HG02970 (cell line): ENCODE results near the gene HELT.

ENCODE experiments used
- ATAC-seq: cut with Tn5 transposase; IDR thresholded peaks from one replicate; pipeline ENCODE4 v1.9.1; 2021; ENCODE audit warnings: mild to moderate bottlenecking, moderate library complexity, moderate number of reproducible peaks; ENCODE audit not compliant: unreplicated experiment, low FRiP score

Gene HELT

GRCh38 chr4:185003596-185004351 is 14.5 kb upstream of the HELT start:
- ATAC-seq = no peak

GRCh38 chr4:185004562-185005218 is 13.6 kb upstream of the HELT start:
- ATAC-seq = peak; percentile 15

DNA sequence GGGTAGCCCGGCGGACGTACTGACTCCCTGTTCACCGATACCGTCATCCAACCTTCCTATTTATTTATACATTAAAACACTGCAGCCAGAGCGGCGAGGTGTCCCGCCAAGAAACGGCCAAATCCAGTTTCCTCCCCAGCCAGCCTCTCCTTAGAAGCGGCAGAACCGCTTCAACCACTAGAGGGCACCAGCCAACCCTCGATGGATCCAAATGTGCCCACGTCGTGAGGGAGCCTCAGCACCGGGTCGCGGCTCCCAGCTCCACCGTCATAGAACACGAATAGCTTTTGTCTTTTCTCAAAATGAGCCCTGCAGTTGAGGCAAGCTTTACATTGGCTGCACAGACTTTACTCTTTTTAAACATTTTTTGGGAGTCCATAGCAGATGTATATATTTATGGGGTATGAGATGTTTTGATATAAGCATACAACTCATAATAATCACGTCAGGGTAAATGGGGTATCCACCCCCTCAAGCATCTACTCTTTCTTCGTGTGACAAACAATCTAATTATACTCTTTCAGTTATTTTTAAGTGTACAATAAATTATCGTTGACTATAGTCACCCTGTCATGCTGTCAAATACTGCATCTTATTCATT is 13.0 kb upstream of the HELT start:
- peak; percentile 75 for ATAC-seq

- no peak for ATAC-seq
Measured at GRCh38 chr4:185011408-185011807, 6.9 kb upstream of the HELT start.

- ATAC-seq = no peak
Measured at GRCh38 chr4:185013417-185014125, 4.7 kb upstream of the HELT start.

DNA sequence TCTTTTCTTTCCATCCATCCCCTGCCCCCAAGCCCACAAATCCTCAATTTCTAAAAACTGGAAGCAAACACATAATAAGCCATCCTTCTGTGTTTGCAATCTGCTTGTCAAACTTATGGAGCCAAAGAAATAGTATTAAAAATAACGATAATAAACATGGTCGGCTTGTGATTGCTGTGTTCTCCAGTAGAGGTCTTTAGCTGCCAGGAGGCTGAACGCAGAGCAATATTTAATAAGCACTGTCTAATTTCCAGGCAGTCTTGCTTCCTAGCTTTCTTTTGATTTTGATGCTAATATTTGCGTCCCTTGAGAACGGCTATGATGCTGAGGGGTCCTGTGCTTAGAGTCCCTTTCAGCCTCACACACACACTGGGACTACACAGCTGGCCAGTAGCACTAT is 3.2 kb upstream of the HELT start:
- ATAC-seq = no peak

DNA sequence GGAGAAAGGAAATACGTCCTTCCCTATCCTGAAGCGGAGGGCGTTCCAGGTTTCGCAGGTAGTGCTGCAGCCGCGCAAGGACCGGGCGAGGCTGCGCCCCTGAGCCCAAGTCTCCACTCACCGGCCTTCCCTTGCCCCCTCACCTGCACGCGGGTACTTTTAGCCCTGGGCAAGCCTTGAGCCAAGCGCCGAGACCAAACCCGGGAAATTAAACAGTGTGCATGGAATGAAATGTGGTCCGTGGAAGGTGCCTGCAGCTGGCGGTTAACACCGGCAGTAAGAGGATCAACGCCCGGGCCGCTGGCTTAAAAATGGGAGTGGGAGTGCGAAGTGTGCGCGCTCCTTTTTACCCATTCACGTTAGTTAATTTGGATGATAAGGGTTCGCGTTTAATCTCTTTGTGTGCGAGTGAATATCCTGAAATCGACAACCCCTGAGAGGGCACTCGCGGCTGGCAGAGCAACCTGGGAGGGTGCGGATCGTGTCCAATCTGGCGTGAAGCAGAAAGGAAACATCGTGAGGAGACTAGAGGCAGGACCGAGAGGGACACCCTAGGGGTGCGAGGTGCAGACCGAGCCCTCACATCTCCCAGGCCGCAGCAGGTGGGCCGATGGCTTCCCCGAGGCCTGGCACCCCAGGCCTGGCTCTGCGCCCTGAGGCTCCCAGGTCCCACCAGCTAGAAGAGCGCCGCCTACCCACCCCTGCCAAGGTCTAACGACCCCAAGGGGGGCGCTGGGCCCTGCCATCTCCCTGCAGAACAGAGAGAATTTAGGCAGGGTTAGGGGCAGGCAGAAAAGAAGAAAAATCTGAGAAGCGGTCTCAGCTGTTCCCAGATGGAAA is 2.0 kb upstream of the HELT start:
- no peak for ATAC-seq

DNA sequence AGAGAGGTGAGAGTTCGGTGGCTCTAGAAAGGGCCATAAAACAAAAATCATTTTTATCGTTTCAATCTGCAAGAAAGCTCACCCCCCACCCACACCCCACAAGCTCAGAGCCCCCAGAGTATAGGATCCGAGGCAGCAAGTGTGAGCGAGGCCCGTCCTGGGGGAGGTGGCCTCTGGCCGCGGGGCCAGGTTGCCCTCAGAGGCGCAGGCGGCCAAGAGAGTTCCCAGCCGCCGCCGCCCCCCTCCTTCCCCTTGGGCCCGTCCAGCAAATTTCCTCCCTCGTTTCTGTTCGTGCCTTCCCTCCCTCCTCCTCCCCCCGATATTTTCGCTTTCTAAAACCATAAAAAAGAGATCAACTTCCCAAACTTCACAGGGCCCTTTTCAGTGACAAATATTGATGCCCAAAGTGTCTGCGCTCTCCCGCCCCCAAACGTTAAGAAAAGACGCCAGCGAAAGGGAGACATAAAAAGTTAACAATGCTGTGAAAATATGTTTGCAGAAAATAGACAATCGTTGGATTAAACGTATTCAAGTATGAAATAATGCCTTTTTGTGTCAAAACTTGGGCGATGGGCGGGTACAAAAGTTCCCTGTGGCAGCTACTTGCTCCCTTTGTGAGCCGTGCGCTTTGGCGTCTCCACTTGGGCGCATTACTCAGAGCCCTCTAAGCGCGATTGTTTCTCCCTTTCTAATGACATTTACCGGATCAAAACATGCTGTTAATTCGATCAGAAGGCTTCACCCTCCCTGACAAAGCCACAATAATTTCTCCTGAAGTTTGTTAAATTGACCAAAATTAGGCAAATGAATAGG is 1.1 kb upstream of the HELT start:
- no peak for ATAC-seq

DNA sequence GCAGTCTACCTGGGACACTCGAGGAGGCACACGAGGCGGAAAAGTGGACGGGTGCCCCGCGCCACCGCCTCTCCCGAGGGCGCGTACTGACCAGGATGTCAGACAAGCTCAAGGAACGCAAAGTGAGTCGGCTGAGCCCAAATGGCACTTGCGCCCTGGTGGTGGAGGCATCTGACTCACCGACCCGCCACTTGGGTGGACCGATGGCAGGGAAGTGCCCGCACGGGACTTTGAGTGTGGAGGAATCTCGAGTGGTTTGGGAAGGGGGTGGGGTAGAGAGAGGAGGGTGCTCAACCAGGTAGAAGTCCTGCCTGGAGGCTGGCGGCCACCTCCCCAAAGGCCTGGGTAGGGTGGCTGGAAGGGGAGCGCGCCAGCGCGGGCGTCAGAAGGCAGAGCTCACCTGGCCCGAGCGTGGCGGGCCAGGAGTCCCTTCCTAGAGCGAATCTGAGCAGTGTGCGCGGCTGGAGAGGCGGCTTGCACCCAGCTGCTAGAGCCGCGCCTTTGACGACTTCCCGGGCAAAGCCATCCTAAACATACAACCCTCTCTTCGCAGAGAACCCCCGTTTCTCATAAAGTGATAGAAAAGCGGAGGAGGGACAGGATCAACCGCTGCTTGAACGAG is 655 bp downstream of the HELT start:
- no peak for ATAC-seq

DNA sequence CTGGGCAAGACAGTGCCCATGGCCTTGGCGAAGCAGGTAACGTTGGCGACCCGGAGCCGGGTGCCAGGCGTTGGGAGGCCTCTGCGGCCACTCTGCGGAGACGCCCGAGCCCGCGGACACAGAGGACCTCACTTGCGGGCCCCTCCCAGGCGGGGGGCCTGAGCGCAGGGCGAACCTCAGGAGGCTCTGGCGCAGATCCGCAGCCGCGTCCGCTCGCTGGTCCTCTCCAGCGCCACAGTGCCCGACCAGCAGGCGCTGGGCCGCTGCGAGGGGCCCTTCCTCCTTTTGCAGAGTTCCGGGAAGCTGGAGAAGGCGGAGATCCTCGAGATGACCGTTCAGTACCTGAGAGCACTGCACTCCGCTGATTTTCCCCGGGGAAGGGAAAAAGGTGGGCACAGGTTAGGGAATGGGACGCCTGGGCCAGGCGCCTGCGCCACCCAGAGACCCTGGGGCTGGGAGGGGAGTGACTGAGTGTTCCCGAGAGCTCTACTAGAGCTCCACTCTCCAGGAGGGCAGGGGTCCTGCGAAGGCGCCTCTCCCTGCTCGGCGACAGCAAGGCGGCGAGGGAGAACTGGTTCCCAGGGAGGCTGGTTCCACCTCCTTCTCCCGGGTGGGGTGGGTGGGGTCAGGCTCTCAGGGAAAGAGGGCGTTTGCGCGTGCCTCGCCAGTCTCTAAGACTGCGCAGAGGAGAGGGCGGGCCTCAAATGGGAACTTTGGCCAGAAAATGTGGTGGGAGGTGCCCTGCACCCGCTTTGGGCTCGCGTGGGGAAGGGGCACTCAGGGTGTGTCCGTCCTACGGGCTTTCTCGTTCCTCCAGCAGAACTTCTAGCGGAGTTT is 1.4 kb downstream of the HELT start:
- ATAC-seq = no peak

DNA sequence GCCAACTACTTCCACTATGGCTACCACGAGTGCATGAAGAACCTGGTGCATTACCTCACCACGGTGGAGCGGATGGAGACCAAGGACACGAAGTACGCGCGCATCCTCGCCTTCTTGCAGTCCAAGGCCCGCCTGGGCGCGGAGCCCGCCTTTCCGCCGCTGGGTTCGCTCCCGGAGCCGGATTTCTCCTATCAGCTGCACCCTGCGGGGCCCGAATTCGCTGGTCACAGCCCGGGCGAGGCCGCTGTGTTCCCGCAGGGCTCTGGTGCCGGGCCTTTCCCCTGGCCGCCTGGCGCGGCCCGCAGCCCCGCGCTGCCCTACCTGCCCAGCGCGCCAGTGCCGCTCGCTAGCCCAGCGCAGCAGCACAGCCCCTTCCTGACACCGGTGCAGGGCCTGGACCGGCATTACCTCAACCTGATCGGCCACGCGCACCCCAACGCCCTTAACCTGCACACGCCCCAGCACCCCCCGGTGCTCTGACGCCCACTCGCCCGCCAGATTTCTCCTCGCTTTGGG is 2.1 kb downstream of the HELT start:
- ATAC-seq = no peak

GRCh38 chr4:185020863-185021761 is 2.8 kb downstream of the HELT start:
- no peak for ATAC-seq

DNA sequence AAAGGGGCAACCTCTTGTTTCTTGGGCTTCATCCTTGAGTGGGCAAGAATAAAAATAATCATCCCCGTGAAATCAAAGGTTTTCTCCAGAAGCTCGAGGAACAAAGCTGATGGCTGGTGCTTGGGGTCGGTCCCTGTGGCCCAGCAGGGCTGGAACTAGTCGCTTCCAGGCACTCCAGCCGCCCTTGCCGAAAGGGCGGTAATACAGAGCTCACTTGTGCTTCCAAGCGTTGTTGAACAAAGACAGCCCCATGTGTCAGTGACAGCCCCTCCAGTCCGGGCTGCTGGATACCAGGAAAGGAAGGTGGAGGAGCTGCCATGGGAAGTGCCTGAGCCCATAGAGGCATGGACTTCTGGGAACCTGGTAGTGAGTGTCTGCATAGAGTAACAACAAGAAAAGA is 5.2 kb downstream of the HELT start:
- ATAC-seq = no peak

- ATAC-seq = no peak
Measured at GRCh38 chr4:185028625-185029024, 10.3 kb downstream of the HELT start.

DNA sequence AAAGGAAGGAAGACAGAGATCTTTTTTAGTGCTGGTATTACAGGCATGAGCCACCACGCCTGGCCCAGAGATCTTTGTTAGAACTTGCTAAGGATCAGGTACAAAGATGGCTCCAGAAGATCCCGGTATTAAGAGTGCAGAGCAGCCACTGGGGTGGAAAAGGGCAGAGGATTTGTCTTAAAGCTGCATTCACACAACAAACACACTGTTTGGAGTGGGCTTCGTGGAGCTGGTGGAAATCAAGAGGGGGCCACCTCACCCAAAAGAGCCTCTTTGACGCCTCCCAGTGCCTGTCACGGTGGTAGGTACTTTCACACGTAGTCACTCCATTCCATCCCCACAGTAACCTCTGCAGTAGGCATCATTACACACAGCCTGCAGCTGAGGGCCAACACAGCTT is 13.3 kb downstream of the HELT start:
- no peak for ATAC-seq

DNA sequence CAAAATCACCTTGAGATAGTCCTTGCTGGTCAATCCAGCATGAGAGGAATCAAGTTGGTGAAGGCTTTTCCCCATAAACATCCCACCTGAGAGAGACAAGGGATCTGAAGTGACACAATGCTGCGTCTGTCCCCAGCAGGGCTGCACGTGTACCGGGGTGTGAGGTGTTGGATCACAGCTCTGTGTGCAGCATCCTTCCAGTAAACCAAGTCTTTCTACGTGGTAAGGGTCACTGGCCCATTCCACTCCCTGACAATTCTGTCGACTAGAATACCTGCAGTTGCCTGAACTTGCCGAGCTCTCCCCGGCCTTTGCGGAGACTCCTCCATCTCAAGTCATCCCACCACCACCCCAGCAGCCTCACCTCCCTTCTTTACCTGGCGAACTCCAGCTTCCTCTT is 14.8 kb downstream of the HELT start:
- ATAC-seq = no peak

DNA sequence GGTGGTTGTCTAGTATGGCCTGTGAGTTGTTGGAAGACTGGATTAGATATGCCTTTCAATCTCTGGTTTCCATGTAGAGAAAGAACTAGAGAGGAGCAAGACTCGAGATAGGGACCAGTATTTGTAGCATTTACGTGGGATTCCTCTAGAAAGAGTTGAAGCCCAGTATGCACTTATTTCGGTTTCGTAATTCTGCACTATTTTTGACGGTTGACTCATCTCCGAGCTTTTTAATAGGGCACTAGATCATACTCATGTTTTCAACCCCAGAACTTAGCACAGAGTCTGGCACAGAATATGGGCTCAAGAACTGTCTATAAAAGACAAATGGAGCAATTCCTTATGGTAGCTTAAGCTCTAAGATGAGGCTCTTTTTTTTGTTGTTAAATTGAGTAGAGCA is 15.7 kb downstream of the HELT start:
- ATAC-seq = no peak
